GM19463 (cell line): ENCODE results near the gene HTR3D.
"Not testable (repeated sequence)": the region's sequence is repeated elsewhere in the genome, so short reads cannot be mapped to it uniquely, and the experiment has no call there.

Experiments used
- ATAC-seq: cut with Tn5 transposase; IDR thresholded peaks from one replicate; pipeline ENCODE4 v1.9.1; 2021; ENCODE audit warnings: mild to moderate bottlenecking, moderate library complexity; ENCODE audit not compliant: unreplicated experiment

HTR3D gene

DNA sequence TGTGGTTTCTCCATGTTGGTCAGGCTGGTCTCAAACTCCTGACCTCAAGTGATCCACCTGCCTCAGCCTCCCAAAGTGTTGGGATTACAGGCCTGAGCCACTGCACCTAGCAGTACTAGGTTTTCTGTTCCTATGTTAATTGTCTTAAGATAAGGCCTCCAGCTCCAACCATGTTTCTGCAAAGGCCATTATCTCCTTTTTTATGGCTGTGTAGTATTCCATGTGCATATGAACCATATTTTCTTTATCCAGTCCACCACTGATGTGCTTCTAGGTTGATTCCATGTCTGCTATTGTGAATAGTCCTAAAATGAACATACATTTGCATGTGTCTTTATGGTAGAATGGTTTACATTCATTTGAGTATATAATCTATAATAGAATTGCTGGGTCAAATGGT is 31.1 kb downstream of the HTR3D start:
- no peak for ATAC-seq

DNA sequence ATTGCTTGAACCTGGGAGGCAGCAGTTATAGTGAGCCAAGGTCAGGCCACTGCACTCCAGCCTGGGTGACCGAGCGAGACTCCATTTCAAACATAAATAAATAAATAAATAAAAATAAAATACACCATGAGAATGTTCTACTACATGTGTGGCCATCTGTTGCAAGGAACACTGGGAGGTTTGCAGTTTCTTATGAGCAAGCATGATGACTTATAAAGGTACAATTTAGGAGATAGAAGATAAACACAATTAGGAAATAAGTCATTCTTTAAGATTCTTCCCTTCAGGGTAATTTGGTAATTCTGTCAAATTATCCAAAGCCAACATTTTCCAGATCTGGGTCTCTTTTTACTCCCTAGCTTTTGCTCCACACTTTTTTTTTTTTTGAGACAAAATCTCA is 34.7 kb downstream of the HTR3D start:
- ATAC-seq = no peak

- ATAC-seq = no peak
These were observed 36.1 kb downstream of the HTR3D start for GRCh38 chr3:184067573-184068055.

DNA sequence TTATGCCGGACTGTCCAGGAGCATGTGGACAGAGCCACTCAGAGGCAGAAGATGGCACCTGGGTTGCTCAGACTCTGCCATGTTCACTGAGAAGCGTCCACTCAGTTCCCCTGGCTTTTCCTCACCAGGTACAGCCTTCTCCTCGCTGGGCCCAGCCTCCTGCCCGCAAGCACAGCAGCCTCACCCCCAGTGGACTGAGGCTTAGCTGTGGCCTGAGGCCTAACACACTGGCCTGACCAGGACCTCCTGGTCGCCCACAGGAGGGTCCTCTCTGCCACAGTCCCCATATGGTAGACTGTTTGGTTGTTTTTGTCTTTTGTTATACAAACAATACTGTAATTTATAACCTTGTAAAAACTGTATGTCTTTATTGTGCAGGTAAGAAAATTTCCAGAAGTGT is 36.8 kb downstream of the HTR3D start:
- ATAC-seq = no peak

- ATAC-seq = not testable (repeated sequence)
These were observed 39.6 kb downstream of the HTR3D start for GRCh38 chr3:184071142-184071541.

DNA sequence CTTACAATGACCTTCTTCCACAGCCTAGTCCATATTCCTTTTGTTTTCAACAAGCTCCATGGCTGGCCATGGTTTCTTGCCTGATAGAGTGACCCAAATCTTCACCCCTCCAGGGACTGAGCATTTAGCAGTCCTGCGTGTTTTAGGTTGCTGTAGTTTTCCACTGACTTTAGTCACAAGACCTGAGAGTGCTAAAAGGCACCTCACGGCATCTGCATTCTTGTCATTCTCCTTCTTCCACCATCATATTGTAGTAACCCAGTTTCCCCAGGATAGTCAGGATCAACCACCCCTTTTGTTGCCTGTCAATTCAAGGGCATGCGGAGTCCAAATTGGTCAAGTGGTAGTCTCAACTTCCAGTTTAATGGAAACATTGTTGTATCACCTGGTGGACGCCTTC is 42.1 kb downstream of the HTR3D start:
- no peak for ATAC-seq

DNA sequence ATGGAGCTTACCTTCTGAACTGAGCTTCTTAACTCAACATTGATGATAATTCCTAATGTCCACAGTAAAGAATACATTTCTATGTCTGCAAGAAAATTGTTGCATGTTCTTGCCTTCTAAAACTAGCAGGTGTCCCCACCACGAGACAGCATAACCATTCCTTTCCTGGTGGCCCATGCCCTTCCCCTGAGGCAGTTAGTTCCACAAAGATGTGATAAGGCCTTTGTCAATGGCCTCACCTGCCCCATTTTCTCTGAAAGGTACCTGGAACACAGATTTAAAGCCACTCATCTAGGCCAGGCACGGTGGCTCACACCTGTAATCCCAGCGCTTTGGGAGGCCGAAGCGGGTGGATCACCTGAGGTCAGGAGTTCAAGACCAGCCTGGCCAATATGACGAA is 44.4 kb downstream of the HTR3D start:
- ATAC-seq = no peak

- ATAC-seq = no peak
These were observed 46.3 kb downstream of the HTR3D start for GRCh38 chr3:184077881-184078280.

- no peak for ATAC-seq
These were observed 47.3 kb downstream of the HTR3D start for GRCh38 chr3:184078851-184079250.

- ATAC-seq = no peak
These were observed 49.7 kb downstream of the HTR3D start for GRCh38 chr3:184081116-184081830.

- no peak for ATAC-seq
These were observed 50.5 kb downstream of the HTR3D start for GRCh38 chr3:184082034-184082433.

DNA sequence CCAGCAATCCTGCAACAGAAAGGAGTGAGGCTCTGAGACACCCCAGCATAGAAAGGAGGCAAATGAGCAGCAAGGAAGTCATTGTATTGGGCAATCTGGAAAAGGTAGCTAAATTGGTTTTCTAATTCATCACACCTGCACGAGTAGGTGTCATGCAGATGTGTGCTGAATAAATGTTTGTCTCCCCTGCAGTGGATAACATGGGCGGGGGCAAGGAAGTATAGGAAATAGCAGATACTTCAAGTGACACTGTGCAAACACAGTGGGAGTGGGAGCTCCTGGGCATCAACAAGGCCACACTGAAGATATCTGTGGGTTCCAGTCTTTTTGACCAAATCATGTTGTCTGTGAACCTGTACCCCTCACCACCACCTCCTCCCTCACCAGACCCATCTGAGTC is 50.9 kb downstream of the HTR3D start:
- no peak for ATAC-seq

GRCh38 chr3:184085389-184085852 is 53.9 kb downstream of the HTR3D start:
- ATAC-seq = no peak
